Frontal cortex (tissue), 4 donors: ENCODE measurements around the gene PTAFR. TPM values are rescaled to one million over a fixed set of nuclear protein-coding genes. Genes with fewer than 3 reads are reported as not detected.
A peak's percentile ranks its signal among the peaks of the same experiment; 100 is the strongest.

Experiments
- DNase-seq, 2 donors: peaks; one replicate each; pipeline ENCODE4 v3.0.0; 2012; ENCODE audit warnings: low spot score in 2 of 2
- FAIRE-seq: peaks from 2 replicates; lab custom pipeline; 2012; peaks lifted over from hg19 to GRCh38; lab: Jason Lieb, UNC
- total RNA-seq: library from RNA; depleted of rRNA; stranded (reverse); fragments of >200 nt; gene quantifications from one replicate; pipeline ENCODE4 v1.2.3, GENCODE V29; 2014
- donor health status: control.
- donor health status: control.
- donor health status: control.

Gene PTAFR
- total RNA-seq, 1 donor from 2014 or later, result 1.2 TPM

DNA sequence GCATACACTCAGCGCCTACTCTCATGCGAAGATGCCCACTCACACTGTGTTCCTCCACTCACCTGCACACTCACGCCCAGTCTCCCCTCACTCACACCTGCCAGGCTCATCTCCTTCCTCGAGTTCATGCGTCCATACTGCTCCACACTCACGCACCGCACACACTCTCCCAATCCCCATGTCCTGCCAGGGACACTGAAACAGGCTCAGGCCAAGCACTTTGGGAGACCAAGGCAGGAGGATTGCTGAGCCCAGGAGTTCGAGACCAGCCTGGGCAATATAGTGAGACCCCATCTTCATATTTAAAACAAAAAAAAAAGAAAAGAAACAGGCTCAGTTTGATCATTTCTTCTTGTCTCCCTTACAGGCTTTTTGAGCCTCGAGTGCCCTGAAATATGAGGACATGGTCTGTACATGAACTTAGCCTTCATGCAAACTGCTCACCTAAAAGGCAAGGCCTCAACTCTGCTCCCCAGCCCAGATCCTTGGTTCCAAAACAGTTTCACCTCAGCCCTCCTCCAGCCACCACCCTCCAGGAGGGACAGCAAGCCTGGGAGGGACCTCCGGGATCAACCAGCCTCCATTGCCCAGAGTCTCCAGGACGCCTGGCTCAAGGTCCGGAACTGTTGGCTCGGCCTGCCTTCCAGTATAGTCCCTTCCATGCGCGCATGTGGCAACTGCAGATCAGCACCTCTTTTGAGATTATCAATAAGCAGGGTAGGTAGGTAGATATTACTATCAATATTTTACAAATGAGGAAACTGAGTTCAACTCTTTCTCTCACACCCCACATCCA, 2.4 kb upstream of the PTAFR start:
- FAIRE-seq (no peak), DNase-seq (no peak)

DNA sequence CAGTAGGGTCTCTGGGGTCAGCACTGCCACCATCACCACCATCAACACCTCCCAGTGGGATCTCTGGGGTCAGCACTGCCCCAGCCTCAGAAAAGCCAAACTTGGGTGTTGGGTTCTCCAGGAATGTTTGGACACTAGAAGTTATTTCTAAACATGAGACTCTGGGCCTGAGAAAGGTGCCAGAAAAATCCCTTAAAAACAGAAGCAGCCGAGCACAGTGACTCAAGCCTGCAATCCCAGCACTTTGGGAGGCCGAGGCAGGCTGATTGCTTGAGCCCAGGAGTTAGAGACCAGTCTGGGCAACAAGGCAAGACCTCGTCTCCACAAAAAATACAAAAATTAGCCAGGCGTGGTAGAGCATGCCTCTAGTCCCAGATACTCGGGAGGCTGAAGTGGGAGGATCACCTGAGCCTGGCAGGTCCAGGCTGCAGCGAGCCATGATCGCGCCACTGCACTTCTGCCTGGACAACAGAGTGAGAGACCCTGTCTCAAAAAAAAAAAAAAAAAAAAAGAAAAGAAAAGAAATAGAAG, 470 bp downstream of the PTAFR start:
- FAIRE-seq, result no peak

GRCh38 chr1:28173980-28174297, 2.6 kb downstream of the PTAFR start:
- FAIRE-seq (no peak), DNase-seq (peak in 1 of 2 donors; percentile 35)

More for the DNA sequence above, 470 bp downstream of the PTAFR start:
- no peak for DNase-seq

DNA sequence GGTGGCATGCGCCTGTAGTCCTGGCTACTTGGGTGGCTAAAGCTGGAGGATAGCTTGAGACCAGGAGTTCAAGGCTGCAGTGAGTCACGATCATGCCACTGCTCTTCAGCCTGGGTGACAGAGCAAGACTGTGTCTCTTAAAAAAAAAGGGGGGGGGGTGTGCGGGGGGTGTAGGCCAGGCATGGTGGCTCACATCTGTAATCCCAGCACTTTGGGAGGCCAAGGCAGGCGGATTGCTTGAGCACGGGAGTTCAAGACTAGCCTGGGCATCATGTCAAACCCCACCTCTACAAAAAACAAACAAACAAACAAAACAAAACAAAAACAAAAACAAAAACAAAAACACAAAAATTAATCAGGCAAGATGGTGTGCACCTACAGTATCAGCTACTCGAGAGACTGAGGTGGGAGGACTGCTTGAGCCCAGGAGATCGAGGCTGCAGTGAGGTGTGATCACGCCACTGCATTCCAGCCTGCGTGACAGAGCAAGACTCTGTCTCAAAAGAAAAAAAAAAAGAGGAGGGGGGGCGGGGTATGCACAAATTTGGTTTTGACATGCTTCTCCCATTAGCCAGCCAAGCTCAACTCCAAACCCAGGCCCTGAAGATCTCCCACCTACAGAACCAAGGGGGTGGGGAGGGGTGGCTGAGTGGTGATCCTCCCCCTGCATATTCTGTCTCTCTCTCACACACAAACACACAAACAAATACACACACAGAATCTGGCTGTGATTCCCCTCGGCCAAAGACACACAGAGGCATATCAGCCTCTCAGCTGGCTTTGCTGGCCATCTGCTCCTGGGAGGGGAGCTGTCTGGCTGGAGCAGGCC, 3.1 kb downstream of the PTAFR start:
- FAIRE-seq (no peak), DNase-seq (peak in 1 of 2 donors; percentile 35)

- DNase-seq (no peak), FAIRE-seq (no peak)
These were observed 3.8 kb downstream of the PTAFR start for GRCh38 chr1:28172713-28173150.

DNA sequence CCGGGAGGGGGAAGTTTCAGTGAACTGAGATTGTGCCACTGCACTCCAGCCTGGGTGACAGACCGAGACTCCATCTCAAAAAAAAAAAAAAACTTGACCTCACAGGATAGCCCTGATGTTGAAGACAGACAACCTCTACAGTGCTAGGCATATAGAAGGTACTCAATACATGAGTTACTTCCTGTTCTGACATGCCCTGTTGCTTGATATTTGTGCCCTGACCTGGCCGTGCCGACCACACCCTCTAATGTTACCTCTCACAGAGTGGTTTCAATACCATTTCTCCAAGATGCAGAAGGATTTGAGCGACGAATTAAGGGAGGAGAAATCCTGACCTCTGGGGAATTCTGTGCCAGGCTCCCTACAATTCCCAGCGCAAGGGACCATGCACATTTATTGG, 5.2 kb downstream of the PTAFR start:
- DNase-seq (no peak), FAIRE-seq (no peak)

DNA sequence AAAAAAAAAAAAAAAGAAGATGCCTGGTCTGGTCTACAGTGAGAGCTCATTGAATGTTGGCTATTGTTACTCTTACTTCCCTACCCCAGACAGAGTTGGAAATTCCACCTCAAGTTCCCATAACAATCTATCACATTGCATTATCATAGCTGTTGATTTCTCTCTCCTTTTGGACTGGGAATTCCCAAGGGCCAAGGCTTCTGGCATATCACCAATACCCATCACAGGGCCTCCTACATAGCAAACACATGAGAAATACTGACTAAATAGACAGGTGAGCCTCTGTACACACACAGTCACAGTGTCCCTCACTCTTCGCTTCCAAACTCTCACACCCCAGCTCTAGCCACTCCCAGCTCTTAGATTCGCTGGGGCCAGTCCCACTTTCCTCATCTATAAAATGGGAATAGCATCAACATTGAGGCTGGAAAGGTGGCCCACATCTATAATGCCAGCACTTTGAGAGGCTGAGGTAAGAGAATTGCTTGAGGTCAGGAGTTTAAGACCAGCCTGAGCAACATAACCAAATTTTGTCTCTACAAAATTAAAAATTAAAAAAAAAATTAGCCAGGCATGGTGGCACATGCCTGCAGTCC, 6.4 kb downstream of the PTAFR start:
- DNase-seq (no peak), FAIRE-seq (no peak)

- DNase-seq (peak; percentile 24 to 42), FAIRE-seq (no peak)
These were observed 12.9 kb downstream of the PTAFR start for GRCh38 chr1:28163496-28164161.

GRCh38 chr1:28162151-28162550, 14.3 kb downstream of the PTAFR start:
- DNase-seq (no peak), FAIRE-seq (no peak)

- FAIRE-seq (no peak), DNase-seq (no peak)
These were observed 14.7 kb downstream of the PTAFR start for GRCh38 chr1:28161751-28162150.

DNA sequence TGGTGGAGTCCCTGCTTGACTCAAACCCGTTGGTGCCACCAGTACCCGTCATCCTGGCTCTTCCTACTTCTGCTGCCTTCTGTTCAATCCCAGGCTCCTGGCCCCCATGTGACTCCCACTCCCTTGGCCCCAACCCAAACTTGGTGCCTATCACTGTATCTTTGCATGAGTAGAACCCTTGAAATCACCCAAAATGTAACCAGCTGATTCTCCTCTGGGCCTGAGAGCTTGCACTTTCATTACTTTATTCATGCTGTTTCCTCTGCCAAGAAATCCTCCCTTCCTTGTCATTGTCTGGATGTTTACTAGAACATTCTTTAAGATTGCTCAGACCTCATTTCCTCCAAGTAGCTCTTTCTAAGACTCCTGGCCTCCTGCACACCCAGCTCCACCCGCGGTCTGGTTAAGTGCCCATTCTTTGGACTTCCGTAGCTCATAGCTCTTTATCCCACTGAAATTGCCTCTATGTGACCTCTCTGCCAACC, 15.7 kb downstream of the PTAFR start:
- DNase-seq, result no peak
- FAIRE-seq, result no peak

DNA sequence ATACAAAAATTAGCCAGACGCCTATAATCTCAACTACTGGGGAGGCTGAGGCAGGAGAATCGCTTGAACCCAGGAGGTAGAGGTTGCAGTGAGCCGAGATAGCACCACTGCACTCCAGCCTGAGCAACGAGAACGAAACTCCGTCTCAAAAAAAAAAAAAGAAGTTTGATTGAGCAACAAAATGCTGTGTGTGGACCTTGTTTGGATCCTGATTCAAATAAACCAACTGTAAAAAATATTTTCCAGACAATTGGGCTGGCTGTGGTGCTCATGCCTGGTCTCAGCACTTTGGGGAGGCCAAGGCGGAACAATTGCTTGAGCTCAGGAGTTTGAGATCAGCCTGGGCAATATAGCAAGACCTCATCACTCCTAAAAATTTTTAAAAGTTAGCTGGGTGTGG, 16.8 kb downstream of the PTAFR start:
- DNase-seq, result no peak
- FAIRE-seq, result no peak

GRCh38 chr1:28159243-28159642, 17.2 kb downstream of the PTAFR start:
- FAIRE-seq, result no peak
- no peak for DNase-seq

DNA sequence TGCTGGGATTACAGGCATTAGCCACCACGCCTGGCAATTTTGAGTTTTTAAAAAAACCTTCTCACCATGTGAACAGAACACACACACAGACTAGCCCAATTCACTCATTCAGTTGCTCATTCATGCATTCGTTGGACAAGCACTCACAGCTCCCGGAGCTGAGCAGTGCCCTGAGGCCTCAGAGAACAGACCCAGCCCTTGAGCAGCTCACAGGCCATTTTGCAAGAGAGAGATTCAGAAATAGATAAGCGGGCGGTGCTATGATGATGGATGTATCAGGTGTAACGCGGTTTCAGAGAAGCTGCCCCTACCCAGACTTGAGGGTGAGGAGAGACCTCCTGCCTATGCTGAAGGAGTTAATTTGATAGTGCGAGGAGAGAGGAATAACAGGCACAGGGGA, 18.6 kb downstream of the PTAFR start:
- no peak for FAIRE-seq
- DNase-seq, result no peak

- no peak for FAIRE-seq
- DNase-seq, result no peak
These were observed 19.7 kb downstream of the PTAFR start for GRCh38 chr1:28156821-28157220.

DNA sequence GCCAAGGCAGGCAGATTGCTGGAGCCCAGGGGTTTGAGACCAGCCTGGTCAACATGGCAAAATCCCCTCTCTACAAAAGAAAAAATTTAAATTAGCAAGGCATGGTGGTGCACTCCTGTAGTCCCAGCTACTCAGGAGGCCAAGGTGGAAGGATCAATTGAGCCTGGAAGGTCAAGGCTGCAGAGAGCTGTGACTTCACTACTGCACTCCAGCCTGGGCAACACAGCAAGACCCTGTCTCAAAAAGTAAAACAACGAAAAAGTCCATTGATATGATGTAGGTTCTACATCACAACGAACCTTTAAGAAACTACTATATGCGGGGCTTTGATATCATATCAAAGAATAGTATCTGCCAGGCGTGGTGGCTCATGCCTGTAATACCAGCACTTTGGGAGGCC, 20.9 kb downstream of the PTAFR start:
- DNase-seq, result no peak

GRCh38 chr1:28154078-28154594, 22.4 kb downstream of the PTAFR start:
- DNase-seq (no peak), FAIRE-seq (no peak)

More for the DNA sequence above, 20.9 kb downstream of the PTAFR start:
- no peak for FAIRE-seq

DNA sequence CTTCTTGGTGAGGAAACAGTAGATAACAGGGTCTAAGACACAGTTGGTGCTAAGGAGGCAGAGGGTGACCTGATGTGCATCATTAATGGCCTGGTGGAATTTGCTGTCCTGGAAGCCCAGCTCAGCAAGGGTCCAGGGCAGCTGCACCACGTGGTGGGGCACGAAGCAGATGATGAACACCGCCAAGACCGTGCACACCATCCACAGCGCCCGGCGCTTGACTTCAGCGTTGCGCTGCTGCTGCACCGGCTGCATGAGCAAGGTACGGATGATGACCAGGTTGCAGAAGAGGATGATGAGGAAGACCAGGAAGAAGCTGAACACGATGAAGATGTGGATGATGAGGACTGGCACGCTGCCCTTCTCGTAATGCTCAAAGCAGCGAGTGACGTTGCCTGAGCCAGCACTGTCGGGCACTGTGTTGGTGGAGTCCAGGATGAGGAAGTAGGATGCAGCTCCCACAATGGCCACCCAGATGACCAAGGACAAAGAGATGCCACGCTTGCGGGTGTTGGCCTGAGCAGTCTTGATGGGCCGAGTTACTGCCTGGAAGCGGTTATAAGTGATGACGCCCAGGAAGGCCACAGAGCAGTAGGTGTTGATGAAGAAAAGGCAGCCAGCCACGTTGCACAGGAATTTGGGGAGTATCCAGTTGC, 26.2 kb downstream of the PTAFR start:
- FAIRE-seq (no peak), DNase-seq (no peak)

- DNase-seq (no peak), FAIRE-seq (no peak)
These were observed 27.7 kb downstream of the PTAFR start for GRCh38 chr1:28148880-28149195.
